Esophagus mucosa (tissue), 1 donor: Measurements from ENCODE around the gene CEBPZ. TPM values are rescaled to one million over a fixed set of nuclear protein-coding genes. Genes with fewer than 3 reads are reported as not detected.
"Not testable (repeated sequence)": the region's sequence is repeated elsewhere in the genome, so short reads cannot be mapped to it uniquely, and the experiment has no call there.

ENCODE experiments used
- ATAC-seq: fragments of 200-7000 bp; cut with Tn5 transposase; one replicate; pipeline ENCODE4 v1.9.1; 2020
- total RNA-seq: library from RNA; stranded (reverse); gene quantifications from one replicate; pipeline ENCODE4 v1.2.4, GENCODE V29; 2023
- donor health status: DM: yes; HTN: yes; CAD: no.

Gene CEBPZ
- total RNA-seq, 1 donor from 2014 or later: 30.8 TPM

DNA sequence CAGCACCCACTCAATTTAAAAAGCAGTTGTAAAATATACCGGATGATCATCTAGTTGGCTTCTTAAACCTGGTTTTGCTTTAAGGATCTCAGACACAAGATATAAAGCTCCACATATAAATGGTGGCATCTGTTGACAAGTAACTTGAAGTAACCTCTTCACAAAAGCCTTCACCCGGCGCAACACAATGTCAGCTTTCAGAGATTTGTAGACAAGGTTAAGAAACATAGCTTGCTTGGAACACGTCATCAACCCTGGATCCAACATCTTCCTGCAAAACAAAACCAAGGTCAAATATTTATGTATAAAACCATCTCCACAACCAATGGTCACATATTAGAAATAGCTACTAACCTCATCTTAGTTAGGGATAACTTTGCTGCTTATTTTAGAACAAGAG is 8.3 kb downstream of the CEBPZ start:
- ATAC-seq: no peak

DNA sequence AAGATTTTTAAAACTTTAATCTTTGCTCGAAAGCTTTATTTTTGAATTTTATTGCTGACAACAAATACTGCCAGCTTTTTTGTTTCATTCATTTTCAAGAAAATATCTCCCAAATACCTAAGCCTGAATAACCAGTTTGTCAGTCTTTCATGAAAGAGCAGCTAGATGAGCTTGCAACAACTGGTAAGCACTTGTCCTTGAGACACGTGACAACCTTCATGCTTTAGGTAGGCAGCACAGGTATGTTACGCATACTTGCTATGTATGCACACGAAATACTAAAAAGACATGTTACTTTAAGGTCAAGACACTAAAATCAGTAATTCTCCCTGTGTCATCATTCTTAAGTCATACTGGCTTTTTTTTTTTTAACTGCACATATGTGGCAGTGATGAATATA is 12.3 kb downstream of the CEBPZ start:
- peak; percentile 98 for ATAC-seq

DNA sequence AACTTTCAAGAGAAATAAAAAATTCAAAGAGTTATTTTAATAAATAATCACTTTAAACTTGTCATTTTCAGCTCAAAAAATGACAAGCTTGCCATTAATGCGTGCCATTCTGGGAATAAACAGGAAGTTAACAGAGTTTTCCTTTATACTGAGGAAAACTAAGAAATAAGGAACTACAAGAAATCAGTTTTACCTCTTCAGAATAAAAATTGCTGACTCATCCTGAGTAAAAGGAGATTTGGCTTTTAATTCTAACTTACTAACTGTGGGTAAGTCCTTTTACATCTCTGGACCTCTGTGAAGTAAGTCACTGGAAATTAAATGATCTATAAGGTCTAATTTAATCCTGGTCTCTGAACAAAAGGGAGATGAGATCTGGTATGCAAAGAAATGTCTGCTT is 16.1 kb downstream of the CEBPZ start:
- no peak for ATAC-seq

DNA sequence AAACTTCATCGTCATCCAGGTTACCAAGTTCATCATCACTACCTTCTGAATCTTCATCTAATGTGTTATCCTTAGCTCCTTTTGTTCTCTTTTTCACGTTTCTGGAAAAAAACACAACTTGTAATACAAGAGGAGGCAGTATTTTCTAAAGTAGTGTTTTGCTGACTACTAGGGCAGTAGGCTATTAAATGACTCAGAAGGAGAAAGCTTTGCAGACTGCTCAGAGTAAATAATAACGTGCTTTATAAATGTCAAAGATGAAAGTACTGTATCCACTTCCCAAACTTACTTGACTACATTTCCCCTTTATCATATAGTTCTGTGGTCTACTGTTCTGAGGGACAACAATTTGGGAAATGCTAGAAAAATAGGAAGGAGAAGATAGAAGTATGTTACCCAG is 19.5 kb downstream of the CEBPZ start:
- no peak for ATAC-seq

DNA sequence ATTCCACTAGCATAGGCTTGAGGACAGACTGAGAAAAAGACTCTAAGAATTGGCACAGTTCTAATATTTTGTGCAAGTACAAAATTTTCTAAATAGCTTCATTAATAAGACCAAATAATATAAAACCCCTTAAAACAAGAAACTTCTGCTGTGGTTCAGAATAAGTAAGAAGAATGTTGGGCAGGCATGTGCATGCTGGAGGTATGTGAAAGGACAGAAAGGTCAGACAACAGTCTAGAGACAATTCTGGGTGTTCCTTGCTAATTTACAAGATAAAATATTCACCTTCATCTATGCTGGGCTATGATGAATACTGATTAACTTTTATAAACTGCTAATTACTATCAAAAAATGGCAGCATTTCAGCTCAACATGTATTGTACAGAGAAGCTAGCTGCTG is 20.2 kb downstream of the CEBPZ start:
- no peak for ATAC-seq

DNA sequence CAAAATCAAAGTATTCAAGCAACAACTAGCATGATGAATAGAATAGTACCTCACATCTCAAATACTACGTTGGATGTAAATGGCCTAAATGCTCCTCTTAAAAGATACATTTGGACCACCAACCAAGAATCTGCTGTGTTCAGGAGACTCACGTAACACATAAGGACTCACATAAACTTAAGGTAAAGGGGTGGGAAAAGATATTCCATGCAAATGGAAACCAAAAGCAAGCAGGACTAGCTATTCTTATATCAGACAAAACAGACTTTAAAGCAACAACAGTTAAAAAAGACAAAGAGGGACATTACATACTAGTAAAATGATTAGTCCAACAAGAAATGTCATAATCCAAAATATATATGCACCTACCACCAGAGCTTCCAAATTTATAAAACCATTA is 24.6 kb downstream of the CEBPZ start:
- ATAC-seq: not testable (repeated sequence)

DNA sequence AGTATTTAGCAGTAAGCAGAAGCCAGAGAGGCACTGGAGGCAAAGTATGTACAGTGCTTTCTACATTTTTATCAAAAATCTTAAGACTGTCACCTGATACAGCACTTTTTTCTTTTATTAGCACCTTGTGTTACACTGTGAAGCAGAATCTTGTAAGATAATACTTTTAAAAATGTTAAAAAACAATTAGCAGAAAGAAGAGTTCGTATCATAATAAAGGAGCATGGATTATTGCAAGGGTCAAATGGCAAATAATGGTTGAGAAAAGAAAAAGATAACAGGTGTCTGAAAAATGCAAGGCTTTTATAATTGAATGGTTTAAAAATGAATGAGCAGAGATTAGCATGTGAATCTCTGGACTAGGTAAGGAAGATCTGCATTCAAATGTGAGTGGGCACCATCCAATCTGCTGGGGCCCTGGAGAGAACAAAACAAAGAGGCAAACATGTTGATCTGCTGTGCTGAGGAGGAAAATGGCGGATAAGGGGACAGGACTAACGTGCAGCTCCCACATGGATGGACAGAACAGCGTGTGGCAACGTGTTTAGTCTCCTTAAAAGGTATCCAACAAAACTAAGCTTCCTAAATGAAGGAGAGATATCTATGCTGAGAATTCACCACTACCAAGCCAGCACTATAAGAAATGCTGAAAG is 25.6 kb downstream of the CEBPZ start:
- ATAC-seq: no peak

DNA sequence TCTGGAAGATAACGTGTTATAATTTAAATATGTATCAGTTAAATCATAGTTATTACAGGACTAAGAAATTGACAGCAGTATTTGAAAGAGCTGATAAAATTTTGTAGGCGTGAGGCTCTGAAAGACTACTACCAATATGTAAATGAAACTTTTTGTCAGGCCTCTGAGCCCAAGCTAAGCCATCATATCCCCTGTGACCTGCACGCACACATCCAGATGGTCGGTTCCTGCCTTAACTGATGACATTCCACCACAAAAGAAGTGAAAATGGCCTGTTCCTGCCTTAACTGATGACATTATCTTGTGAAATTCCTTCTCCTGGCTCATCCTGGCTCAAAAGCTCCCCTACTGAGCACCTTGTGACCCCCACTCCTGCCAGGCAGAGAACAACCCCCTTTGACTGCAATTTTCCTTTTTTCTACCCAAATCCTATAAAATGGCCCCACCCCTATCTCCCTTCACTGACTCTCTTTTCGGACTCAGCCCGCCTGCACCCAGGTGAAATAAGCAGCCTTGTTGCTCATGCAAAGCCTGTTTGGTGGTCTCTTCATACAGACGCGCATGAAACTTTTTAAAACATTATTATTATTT is 26.2 kb downstream of the CEBPZ start:
- ATAC-seq: not testable (repeated sequence)

DNA sequence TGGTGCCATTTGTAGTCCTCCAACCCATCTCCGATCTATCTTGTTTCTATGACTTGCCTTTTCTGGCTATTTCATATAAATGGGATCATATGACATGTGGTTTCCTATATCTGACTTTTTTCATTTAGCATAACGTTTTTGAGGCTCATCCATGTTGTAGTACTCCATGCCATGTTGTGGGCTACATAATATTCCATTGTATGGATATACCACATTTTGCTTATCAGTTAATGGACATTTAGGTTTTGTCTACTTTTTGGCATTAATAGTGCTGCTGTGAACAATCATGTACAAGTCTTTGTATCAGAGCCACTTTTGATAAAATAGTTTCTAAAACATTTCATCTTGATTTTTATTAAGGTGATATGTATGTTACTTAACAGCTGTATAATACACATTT is 27.7 kb downstream of the CEBPZ start:
- no peak for ATAC-seq

DNA sequence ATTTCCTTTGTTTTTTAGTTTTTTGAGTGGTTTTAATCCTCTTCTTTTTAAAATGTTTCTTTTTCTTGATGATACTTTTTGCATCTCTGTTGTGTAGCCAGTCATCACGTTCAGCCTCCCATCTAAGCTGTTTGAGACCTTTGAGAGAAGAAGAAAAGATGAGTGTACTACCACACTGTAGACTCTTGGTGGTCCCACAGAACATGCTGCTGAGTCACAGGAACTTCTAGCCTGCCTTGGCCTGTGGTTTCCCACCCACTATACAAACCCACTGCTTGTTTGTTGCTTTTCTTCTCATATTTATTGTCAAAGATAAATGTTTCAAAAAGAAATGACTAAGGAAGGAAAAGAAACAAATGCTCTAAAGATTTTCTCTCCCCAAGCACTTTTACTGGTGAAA is 29.6 kb downstream of the CEBPZ start:
- no peak for ATAC-seq

DNA sequence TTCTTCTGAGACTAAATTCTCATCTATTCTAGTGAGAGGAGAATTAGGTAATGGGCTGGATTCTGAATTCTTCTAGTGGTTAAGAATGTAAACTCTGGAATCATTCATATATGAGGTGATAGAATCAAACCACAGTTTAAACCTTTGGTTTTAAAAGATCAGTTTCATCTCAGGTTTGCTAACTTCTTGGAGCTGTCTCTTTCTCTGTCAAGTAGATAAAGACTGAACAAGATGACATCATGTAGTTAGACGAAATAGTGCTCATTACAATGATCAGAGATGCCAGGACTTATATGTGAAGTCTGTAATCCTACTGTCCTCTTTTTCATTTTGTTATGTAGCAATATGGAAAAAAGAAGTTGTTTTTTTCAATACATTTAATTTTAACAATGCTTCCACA is 30.2 kb downstream of the CEBPZ start:
- ATAC-seq: no peak

DNA sequence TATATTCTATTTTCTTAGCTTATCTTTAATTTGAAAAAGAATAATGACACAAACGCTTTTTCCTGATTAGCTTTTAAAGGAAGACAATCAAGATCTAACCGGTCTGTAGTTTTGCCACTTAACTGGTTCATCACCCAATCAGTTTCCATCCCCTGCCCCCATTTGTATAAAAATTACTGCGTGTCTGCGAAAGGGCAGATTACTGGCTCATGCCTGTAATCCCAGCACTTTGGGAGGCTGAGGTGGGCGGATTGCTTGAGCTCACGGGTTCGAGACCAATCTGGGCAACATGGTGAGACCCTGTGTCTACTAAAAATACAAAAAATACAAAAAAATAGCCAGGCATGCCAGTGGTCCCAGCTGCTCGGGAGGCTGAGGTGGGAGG is 32.7 kb downstream of the CEBPZ start:
- no peak for ATAC-seq

DNA sequence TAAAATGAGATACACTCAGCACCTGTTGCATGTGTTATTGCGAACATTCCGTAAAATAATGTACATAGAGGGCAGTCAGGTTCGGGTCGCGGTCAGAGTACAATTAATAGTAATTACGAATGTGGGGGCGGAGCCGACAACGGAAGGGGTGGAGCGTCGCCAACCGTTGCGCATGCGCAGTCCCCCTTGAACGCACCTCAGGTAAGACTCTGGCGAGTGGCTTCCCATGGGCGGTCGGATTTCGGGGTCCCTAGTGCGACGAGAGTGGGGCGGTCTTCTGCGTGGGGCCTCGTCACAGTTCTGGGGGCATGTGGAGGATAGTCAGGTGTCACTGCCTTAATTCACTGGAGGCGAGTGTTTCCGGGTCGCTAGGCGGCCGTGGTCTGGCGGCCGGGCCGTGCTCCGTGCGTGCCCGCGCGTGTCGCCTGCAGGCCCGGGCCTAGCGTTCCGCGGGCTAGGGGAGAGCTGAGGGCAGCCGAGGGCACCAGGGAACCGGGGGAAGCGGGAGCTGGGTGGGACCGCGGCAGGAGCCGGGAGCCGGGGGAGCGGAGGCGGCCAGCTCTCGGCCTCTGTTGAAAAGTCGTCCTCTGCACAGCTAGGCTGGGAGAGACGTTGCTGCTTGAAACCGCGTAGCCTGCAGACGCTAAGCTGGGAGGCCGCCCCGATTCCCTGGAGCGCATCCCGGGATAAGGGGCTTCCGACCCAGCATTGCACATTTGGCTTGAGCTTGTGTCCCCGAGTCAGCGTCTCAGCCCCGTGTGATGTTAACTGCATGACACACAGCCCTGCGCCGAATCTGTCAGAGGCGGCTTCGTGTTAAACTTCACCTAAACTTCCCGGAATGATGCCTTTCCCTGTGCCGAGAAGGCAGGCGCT is 34.8 kb downstream of the CEBPZ start, which contains the start of gene CEBPZOS:
TSS of gene CEBPZOS (plus strand) at position 177 of the 876 bp plus-strand sequence. CDS start 3,209 bp downstream, outside the sequence.
- ATAC-seq: peak; percentile 86

DNA sequence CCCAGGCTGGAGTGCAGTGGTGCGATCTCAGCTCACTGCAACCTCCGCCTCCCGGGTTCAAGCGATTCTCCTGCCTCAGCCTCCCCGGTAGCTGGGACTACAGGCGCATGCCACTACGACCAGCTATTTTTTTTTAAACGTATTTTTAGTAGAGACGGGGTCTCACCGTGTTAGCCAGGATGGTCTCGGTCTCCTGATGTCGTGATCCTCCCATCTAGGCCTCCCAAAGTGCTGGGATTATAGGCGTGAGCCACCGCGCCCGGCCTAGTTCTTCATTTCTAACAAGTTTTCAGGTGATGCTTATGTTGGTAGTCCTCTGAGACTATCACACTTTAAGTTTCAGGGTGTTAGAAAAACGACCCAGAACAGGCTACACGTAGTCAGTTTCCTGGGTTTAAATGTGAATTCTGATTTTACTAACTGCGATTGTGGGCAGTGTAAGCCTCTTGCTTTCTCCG is 35.5 kb downstream of the CEBPZ start:
- not testable (repeated sequence) for ATAC-seq

DNA sequence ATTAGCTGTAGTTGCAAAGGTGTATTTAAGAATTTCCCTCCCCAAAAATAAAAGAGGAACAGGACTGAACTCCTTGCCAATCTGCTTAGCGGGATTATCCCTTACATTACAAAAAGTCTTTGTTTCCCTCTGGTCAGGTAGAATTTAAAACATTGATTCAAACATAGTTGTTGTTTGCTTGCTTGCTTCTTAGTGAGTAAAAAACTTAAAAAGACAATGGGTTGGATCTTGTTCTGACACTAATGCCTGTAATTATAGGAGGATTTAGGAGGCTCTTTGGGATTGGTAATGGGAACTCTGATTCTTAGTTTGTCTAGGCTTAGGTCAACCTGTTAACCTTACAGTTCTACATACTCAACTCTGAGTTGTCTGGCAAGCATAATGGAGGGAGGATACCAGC is 38.8 kb downstream of the CEBPZ start:
- peak; percentile 15 for ATAC-seq

DNA sequence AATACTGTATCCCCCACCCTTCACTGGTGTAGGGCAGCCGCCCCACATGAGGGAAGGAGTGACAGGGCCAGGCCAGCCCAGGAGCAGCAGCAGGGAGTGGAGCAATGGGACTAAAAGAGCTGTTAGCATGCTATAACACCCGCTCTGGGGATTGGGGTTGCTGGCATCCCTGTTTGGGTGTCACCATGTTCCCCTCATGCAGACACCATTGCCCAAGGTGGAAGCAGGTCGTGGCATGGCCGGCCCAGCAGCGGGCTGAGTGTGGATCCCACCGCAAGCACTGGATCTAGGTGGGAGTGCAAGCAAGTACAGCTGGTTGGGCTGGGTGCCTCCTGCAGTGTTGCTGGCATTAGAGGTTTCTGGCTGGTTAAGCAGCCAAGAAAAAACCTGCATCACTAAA is 39.6 kb downstream of the CEBPZ start:
- no peak for ATAC-seq

DNA sequence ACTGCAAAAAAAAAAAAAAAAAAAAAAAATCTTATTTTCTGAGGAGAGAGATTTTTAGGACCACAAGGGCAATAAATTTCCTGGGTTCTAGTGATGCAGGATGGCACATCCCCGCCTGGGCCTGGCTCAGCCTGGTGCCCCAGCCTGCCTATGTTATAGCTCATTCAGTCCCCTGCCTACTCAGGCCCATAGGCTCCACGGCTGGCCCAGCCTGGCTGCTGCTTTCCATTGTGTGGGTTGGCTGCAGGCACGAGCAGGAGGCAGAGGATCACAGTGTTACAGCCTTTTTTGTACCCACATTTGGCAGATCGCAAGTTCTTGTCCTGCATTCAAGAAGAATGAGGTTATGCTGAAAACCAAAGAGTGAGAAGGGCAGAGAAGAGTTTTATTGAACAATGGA is 40.1 kb downstream of the CEBPZ start:
- no peak for ATAC-seq

DNA sequence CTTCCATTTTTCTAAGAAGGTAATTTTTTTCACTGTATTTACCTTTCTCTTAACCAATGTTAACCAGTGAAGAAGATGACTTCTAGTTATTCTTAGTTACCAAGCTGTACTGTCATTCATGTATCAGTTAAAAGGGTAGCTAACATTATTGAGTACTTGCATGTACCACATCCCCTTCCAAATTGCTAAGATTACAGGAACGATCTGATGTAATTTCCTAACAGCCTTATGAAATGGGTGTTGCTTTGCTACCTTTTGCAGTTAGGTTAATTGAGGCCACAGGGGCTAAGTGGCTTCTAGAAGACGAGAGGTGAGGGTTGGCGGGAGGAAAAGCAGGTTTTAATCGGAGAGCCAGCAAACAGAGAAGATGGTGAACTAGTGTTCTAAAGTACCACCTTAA is 41.1 kb downstream of the CEBPZ start:
- no peak for ATAC-seq

DNA sequence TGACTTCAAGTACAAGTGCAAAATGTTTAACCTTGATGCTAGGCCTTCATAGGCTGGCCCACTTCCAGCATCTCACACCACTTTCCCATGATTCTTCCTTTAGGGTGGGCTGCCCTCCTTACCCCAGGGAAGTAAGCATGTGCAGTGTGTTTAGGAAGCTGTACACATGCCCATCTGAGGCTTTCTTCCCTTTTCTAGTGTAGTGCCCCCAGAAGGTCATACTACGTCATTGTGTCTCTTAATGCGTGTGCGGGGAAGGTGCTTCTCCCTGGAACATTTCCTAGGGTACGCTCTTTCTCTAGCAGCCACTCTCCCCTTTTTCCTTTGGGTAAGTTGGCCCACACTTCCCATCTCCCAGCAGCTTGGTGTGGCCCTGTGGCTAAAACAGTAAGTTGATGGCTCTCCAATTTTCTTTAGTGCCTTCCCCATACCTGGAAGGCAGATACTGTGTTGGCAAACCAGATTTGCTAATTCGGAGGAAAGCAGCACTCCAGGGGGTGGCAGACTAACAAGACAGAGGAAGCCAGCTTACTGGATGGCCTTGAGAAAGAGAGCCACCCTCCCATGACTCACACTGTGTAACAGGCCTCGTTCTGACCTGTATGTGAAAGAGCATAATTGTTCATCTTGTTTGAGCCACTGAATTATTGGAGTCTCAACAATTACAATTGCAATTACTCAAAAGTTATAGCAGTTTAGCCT is 41.8 kb downstream of the CEBPZ start:
- peak; percentile 98 for ATAC-seq

DNA sequence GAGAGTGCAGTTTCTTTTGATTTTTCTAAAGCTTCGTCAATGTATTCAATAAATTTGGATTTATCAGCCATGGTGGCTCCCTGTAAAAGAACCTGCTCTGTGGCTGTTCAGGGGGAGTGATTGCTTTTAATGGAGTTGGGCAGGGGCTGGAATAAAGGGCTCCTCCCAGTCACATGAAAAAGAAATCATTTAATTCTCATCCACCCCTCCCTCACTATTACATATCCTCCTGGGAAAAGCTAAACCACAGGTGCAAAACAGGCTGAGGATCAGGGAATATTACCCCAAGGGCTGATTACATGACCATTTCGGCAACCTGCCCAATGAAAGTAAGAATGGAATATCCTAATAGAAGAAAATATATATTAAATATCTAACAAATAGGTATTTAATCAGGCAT is 42.8 kb downstream of the CEBPZ start, which contains the start of gene SULT6B1:
TSS of gene SULT6B1 (minus strand) at position 101 of the 400 bp plus-strand sequence. CDS start at position 71, 30 bp downstream.
- no peak for ATAC-seq

DNA sequence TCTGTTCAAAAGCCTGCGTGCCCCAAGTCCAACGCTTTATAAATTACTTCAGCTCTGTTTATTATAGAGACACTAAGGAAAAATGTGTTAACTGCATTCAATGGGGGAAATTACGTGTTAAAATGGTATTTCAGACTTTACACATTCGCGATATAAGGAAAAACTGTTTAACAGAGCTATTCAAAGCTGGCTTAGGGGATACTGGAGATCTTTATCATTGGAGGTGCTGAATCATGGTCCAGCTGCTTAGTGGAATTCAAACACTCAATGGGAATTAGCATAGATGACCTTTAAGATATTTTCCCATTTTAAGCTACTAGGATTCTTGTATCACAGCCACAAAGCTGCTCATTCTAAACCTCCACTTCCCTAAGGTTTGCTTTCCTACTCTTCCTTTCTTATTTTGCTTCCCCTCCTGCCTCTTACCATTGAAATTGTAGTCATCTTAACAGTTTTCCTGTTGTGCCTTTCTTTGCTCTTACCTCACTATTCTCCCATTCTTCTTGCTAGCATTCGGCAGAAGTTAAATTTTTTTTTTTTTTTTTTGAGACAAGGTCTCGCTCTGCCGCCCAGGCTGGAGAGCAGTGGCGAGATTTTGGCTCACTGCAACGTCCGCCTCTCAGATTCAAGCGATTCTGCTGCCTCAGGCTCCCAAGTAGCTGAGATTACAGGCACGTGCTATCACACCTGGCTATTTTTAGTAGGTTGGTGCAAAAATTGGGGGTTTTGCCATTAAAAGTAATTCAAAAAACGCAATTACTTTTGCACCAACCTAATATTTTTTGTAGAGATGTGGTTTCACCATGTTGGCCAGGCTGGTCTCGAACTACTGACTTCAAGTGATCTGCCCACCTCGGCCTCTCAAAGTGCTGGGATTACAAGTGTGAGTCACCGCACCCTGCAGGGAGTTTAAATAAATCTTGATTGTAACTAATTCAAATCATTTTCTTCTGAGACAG is 49.4 kb downstream of the CEBPZ start:
- ATAC-seq: no peak

DNA sequence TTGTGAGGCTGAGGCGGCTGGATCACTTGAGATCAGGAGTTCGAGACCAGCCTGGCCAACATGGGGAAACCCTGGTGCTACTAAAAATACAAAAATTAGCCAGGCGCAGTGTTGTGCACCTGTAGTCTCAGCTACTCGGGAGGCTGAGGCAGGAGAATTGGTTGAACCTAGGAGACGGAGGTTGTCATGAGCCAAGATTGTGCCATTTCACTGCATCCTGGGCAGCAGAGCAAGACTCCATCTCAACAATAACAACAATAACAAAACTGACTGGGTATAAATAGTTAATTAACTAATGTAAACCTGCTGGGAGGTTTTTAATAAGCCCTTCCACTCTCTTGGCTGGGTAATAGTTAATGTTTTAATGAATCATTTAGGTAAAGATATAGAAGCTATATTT is 50.8 kb downstream of the CEBPZ start:
- ATAC-seq: no peak
